DOHH2 (cell line): ENCODE results near the gene LRPAP1.
"Not testable (repeated sequence)": the region's sequence is repeated elsewhere in the genome, so short reads cannot be mapped to it uniquely, and the experiment has no call there.

Source experiments
- H3F3A ChIP-seq: fragments of 200-600 bp; sonication (generic), shearing (Covaris generic); 2 replicates; pipeline ENCODE4 v1.6.0; 2016; ENCODE audit warnings: antibody characterized with exemption, mild to moderate bottlenecking; ENCODE audit not compliant: control insufficient read depth, insufficient read depth
- H3K27ac ChIP-seq: fragments of 200-600 bp; sonication (generic); 2 replicates; pipeline ENCODE4 v1.5.1; 2014; ENCODE audit warnings: low read depth, mild to moderate bottlenecking, low read length, moderate library complexity
- H3K27me3 ChIP-seq: fragments of 200-600 bp; sonication (generic); 2 replicates; pipeline ENCODE4 v1.6.1; 2014; ENCODE audit warnings: mild to moderate bottlenecking, low read length, mixed read lengths; ENCODE audit not compliant: control insufficient read depth
- H3K36me3 ChIP-seq: fragments of 200-600 bp; sonication (generic); 2 replicates; pipeline ENCODE4 v1.6.1; 2014; ENCODE audit warnings: mild to moderate bottlenecking, low read length, moderate library complexity, mixed read lengths; ENCODE audit not compliant: control insufficient read depth
- H3K4me1 ChIP-seq: fragments of 200-600 bp; sonication (generic); 2 replicates; pipeline ENCODE4 v1.6.1; 2014; ENCODE audit warnings: mild to moderate bottlenecking, low read length, mixed read lengths; ENCODE audit not compliant: control insufficient read depth
- H3K4me2 ChIP-seq: fragments of 200-600 bp; sonication (generic); 2 replicates; pipeline ENCODE4 v1.6.0; 2014; ENCODE audit warnings: mild to moderate bottlenecking, low read length, moderate library complexity
- H3K4me3 ChIP-seq: fragments of 200-600 bp; sonication (generic); 2 replicates; pipeline ENCODE4 v1.5.1; 2014; ENCODE audit warnings: mild to moderate bottlenecking, low read length, mixed read lengths
- H3K79me2 ChIP-seq: fragments of 200-600 bp; sonication (generic); 2 replicates; pipeline ENCODE4 v1.6.1; 2014; ENCODE audit warnings: mild to moderate bottlenecking, low read length, mixed read lengths; ENCODE audit not compliant: control insufficient read depth
- H3K9me2 ChIP-seq: fragments of 200-600 bp; sonication (generic); replicated peaks from 2 replicates; pipeline ENCODE4 v1.6.1; 2014; ENCODE audit warnings: mild to moderate bottlenecking, low read length, mixed read lengths; ENCODE audit not compliant: control insufficient read depth
- H3K9me3 ChIP-seq: fragments of 200-600 bp; sonication (generic); 2 replicates; pipeline ENCODE4 v1.6.1; 2014; ENCODE audit warnings: antibody characterized with exemption, low read length, mixed read lengths; ENCODE audit not compliant: control insufficient read depth, insufficient read depth
- H4K20me1 ChIP-seq: fragments of 200-600 bp; sonication (generic); 2 replicates; pipeline ENCODE4 v1.6.0; 2014; ENCODE audit warnings: low read depth, mild to moderate bottlenecking, antibody characterized with exemption, low read length, moderate library complexity; ENCODE audit not compliant: control insufficient read depth, insufficient read depth

Gene LRPAP1

DNA sequence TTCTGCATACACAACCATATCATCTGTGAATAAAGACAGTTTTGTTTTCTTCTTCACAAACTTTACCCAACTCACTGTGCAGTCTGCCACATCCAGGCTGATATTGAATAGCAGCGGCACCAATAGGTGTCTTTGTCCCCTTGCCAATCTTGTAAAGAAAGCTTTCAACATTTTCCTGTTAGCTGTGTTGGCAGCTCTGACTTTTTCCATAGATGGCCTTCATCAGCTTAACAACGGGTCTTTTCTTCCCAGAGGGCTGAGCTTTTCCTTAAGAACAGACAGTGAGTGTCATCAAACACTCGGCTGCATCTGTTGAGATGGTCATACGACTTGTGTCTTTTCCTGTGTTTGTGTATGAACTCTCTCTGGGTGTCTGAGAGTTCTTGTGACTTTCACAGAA lies 14.5 kb upstream of the LRPAP1 start:
- H3K36me3 ChIP-seq, H3K9me3 ChIP-seq, H3K27me3 ChIP-seq, H4K20me1 ChIP-seq, H3K9me2 ChIP-seq, H3K4me1 ChIP-seq, H3K4me3 ChIP-seq, H3K27ac ChIP-seq, H3K79me2 ChIP-seq, H3F3A ChIP-seq, H3K4me2 ChIP-seq: not testable (repeated sequence)

DNA sequence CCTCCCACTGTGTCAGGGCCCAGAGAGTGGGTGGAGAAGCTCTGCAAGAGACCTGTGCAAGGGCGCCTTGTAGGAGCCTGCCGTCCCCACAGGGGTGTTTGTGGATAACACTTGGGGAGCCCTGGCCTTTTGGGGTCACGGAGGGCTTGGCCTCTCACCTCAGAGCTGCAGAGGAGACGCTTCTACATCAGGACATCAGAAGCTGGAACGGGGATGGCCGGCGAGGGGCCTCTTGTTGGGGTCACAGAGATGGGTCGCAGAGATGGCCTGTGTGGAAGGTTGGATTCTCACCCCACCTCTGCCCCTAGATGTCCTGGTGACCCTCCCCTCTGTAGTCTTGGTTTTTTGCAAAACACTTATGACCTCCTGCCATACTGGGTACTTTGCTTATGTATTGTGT lies 13.1 kb upstream of the LRPAP1 start:
- not testable (repeated sequence) for H3K9me2 ChIP-seq, H4K20me1 ChIP-seq, H3K27me3 ChIP-seq, H3K79me2 ChIP-seq, H3K36me3 ChIP-seq, H3K27ac ChIP-seq, H3F3A ChIP-seq, H3K9me3 ChIP-seq, H3K4me1 ChIP-seq, H3K4me3 ChIP-seq, H3K4me2 ChIP-seq

DNA sequence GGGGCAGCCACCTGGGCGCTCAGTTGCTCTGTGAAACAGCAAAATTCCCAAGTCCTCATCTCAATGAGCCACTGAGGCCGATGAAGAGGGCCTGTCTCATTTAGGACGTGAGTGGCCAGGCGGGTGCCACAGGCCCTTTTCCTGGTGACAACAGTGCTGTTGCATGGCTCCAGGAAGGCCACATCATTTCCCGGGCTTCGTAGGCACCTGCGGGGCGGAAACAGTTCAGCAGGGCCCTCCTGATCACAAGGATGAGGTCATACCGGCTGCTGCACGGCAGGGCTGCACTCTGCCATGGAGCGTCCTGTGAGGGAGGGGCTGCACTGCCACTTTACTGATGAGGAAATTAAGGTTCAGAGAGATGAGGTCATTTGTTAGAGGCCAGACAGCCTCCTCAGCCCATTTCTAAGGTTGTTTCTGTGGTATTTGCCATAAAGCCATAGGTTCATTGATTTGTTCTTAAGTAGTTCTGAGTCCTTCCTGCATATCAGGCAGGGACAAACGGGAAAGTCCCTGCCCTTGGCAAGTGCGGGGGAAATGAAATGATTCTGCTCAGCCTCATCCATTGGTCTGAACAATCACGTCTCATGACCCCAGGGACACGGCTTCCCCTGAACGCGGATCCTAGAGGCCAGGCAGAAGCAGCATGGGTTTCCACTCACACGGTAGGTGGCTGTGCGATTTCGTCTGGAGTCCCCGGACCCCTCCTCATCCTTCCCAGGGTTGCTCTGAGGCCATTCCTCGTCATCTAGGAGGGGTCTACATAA lies 12.2 kb upstream of the LRPAP1 start:
- H3K4me2 ChIP-seq, H3K79me2 ChIP-seq, H4K20me1 ChIP-seq, H3K4me1 ChIP-seq, H3K9me2 ChIP-seq, H3K4me3 ChIP-seq, H3K9me3 ChIP-seq, H3K27me3 ChIP-seq, H3K36me3 ChIP-seq, H3K27ac ChIP-seq, H3F3A ChIP-seq: not testable (repeated sequence)

DNA sequence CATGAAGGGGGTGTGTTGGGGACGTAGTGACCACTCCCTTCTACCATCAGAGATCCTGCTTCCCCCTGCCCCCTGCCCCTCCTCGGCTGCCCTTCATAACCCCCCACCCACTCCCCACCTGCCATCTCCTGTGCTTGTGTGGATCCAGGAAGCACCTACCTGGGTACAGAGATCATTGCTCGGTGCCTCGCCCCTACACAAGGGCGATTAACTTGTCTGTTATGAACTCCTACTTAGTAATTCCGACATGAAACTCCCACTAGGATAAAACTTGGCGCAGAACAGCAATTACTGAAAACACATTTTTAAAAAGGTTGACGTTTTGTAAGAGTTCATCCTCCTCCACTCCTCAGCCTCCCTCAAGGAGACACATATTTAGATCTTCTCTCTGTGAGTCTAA lies 11.2 kb upstream of the LRPAP1 start:
- not testable (repeated sequence) for H3K9me3 ChIP-seq, H3F3A ChIP-seq, H3K36me3 ChIP-seq, H3K79me2 ChIP-seq, H3K27me3 ChIP-seq, H3K4me1 ChIP-seq, H4K20me1 ChIP-seq, H3K4me2 ChIP-seq, H3K4me3 ChIP-seq, H3K27ac ChIP-seq, H3K9me2 ChIP-seq

DNA sequence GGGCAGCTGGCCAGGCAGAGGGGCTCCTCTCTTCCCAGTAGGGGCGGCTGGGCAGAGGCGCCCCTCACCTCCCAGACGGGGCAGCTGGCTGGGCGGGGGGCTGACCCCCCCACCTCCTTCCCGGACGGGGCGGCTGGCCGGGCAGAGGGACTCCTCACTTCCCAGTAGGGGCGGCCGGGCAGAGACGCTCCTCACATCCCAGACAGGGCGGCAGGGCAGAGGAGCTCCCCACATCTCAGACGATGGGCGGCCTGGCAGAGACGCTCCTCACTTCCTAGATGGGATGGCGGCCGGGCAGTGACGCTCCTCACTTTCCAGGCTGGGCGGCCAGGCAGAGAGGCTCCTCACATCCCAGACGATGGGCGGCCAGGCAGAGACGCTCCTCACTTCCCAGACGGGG lies 6.7 kb upstream of the LRPAP1 start:
- not testable (repeated sequence) for H3K36me3 ChIP-seq, H3K9me2 ChIP-seq, H3K27ac ChIP-seq, H3K4me1 ChIP-seq, H3K4me2 ChIP-seq, H4K20me1 ChIP-seq, H3F3A ChIP-seq, H3K9me3 ChIP-seq, H3K4me3 ChIP-seq, H3K27me3 ChIP-seq, H3K79me2 ChIP-seq

DNA sequence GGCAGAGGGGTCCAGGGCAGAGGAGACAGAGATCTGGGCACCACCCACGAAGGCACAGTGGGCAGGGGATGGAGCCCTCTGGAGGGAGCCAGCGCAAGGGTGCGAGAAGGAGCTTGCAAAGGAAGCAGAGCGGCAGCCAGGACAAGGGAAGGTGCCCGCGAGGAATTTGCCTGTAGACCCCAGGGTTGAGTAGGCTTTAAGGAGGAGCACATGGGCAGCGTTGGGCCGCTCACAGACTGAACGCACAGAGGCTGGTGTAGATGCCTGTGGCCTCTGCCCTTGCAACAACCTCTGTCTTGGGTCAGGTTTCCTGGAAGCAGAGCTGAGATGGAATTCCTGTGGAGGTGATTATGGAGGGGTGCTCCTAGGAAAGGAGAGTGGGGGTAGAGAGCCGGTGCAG lies 3.6 kb upstream of the LRPAP1 start:
- not testable (repeated sequence) for H3F3A ChIP-seq, H3K9me3 ChIP-seq, H3K4me3 ChIP-seq, H3K27ac ChIP-seq, H3K9me2 ChIP-seq, H3K27me3 ChIP-seq, H4K20me1 ChIP-seq, H3K36me3 ChIP-seq, H3K4me2 ChIP-seq
- H3K79me2 ChIP-seq = peaks cover 14% of the 10 kb centered on the region
- peaks cover 12% of the 10 kb centered on the region for H3K4me1 ChIP-seq
